Epithelial cell of esophagus (primary cell): ENCODE measurements around the gene EZH1.

ENCODE experiments used
- DNase-seq: peaks from one replicate; pipeline ENCODE4 v3.0.0; 2010; ENCODE audit warnings: low read depth
- H3K4me3 ChIP-seq: 2 replicates; pipeline ENCODE4 v1.5.1; 2011; ENCODE audit warnings: mild to moderate bottlenecking, low read length, control low read depth
- TF ChIP-seq, protein P1 (sequence below): IDR thresholded peaks from 2 replicates; pipeline ENCODE4 v1.5.1; 2011; ENCODE audit warnings: low read depth, mild to moderate bottlenecking, low read length, control low read depth, inconsistent platforms; ENCODE audit not compliant: insufficient read depth; ENCODE audit errors: missing control alignments

The EZH1 gene

DNA sequence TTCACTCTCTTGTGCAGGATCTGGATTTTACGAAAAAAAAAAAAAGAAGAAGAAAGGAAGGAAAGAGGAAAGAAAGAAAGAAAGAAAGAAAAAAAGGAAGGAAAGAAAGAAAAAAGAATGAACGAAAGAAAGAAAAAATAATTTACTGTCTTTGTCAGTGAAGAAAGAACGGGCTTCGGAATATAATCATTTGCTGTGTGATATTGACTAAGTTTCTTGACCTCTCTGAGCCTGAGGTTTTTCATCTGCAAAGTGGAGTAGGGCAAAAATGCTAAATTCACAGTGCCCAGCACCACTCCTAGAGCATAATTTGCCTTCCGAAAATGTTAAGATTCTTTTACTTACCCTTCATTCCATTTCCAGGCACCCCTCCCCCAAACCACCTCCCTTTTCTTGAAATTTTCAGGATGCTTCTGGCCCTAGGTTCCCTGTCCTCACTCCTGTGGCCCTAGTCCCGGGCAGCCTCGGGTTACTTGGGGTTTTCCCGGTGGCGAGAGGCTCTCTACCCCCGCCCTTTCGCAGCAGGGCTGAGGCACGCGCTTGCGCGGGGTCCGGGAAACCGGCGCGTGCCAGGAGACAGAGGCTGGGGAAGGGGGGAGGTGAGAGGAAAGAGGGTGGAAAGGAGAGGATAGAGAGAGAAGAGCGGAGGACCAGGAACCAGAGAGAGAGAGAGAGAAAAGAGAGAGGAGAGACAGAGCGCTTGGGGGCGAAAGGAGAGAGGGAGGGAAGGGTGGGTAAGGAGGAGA is 62.7 kb downstream of the EZH1 start, which contains the start of gene CNTNAP1:
CNTNAP1 (plus strand) TSS at position 556 of the 746 bp plus-strand sequence. CDS start 299 bp downstream, outside the sequence.
- DNase-seq, result peak; percentile 49
- peak within 1 kb of the TSS; percentile 36 for H3K4me3 ChIP-seq
- TF ChIP-seq, protein P1, sequence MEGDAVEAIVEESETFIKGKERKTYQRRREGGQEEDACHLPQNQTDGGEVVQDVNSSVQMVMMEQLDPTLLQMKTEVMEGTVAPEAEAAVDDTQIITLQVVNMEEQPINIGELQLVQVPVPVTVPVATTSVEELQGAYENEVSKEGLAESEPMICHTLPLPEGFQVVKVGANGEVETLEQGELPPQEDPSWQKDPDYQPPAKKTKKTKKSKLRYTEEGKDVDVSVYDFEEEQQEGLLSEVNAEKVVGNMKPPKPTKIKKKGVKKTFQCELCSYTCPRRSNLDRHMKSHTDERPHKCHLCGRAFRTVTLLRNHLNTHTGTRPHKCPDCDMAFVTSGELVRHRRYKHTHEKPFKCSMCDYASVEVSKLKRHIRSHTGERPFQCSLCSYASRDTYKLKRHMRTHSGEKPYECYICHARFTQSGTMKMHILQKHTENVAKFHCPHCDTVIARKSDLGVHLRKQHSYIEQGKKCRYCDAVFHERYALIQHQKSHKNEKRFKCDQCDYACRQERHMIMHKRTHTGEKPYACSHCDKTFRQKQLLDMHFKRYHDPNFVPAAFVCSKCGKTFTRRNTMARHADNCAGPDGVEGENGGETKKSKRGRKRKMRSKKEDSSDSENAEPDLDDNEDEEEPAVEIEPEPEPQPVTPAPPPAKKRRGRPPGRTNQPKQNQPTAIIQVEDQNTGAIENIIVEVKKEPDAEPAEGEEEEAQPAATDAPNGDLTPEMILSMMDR, result no peak

DNA sequence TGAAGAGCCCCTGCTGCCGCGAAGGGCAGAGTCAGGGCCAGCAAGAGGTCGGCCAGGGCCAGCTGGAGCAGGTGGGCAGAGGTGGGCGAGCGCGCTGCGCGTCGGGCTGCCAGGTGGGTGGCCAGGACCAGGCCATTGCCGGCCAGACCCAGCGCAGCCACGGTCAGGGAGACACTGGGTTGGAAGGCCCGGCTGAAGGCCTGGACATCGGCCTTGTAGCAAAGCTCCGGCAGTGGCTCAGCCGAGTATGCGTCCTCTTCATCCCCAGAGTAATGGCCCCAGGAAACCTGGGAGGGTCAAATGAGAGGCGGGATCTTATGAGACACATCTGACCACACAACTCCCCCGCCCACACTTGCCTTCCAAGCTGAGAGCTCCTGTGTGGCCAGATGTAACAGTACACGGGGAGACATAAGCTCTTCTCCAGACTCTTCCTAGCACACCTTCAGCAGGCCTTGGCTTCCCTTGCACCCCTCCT is 64.5 kb downstream of the EZH1 start:
- DNase-seq, result no peak
- no peak overlapping the region for H3K4me3 ChIP-seq
- TF ChIP-seq, protein P1, result no peak

DNA sequence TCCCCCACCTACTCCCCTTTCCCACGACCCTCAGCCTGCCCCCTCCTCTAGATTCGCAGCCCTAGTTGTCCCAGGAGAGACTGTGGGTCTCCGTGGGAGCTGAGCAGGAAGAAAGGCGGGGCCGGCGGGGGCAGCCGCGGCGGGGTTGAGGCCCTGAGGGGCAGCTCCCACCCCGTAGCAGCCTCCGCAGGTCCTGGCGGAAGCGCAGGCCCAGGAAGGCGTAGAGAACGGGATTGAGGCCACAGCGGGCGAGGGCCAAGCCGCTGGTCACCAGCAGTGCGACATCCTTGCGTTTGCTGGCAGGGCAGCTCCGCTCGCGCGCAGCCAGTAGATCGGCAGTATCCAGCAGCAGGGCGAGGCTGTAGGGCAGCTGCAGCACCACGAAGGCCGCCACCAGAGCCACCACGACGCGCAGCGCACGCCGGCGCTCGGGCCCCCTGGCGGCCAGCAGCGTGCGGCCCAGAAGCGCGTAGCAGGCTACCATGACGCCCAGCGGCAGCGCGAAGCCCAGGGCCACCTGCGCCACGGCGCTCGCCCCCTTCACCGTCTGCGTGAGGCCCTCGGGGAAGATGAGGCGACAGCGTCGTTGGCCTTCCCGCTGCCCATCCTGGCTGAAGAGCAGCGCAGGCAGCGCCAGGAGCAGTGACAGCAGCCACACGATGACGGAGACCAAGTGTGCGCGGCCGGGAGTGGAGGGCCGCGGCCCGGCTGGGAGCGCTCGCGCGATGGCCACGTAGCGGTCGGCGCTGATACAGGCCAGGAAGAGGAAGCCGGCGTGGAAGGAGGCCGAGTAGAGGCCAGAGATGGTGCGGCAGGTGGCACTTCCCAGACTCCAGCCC is 65.1 kb downstream of the EZH1 start:
- H3K4me3 ChIP-seq, result peak overlapping the region; percentile 34
- peak; percentile 84 for DNase-seq
- TF ChIP-seq, protein P1, result peak; percentile 31

DNA sequence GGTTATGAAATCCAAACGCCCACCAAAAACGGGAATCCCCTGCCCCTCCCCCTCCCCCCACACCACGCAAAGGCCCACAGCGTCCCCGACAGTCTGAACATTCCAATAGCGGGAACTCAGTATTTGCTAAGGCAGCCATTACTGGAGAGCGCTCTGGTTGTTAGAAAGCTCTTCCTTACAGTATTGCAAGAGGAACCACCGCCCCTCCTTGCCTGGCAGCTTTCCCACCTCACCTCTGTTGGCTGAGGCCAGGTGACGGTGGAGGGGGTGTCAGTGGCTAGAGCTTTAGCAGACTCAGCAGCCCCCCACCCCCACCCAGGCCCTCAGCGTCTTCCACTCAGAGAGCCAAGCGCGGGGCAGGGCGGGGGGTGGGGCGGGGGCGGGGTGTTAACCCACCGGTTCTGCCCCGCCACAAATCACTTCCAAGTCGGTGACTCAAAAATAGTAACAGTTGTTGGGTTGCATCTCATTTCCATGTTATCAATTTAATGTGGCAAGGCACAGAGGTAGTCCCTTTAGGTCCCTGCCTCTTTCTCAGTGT is 65.8 kb downstream of the EZH1 start:
- H3K4me3 ChIP-seq, result peak overlapping the region; percentile 34
- DNase-seq, result peak; percentile 79

DNA sequence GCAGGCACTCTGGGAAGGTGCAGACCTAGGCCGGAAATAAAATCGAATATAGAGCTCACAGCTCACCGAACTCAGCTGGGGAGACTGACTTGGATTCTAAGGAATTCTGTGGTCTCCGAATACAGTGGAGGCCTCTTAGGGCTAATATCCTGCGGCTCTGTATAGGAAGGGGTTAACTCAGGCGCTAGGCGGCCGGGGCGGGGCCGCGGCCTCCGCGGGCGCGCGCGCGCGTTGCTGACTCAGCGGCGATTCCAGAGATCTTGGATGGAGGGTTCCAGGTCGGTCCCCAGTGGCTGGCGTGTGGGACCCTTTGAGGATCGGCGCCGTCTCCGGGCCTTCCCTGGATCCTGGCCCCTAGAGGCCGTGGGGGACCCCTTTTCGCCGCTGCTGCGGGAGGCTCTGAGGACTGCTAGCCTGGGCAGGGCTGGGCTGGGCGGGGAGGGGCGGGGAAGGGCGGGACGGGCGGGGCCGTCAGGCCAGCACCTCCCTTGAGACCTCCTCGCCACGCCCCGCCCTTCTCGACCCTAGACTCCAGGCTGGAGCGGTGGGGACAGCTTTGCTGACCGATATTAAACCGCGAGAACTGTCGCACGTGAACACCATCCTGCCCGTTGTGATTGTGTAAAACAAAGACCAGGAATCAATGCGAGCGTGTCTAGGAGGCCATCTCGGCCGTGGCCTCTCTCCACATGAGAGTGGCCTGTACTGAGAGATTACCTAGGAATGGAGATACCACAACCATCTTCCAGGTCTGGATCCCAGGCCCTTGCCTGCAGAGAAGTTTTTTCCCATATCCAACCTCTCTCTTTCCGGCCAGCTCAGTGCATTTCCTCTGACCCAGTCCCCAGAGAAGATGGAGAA is 66.7 kb downstream of the EZH1 start:
- DNase-seq, result peak; percentile 79
- H3K4me3 ChIP-seq, result peak overlapping the region; percentile 61
- TF ChIP-seq, protein P1, result no peak

More for the DNA sequence above, 65.8 kb downstream of the EZH1 start:
- TF ChIP-seq, protein P1, result no peak
